H1 (cell line): ENCODE measurements around the gene CARD11. TPM values are rescaled to one million over a fixed set of nuclear protein-coding genes. Genes with fewer than 3 reads are reported as not detected.

Source experiments
- CTCF ChIA-PET: fragments of 300-600 bp; sonication (Branson Sonifier 250); formaldehyde crosslinking; loops from one replicate; lab custom pipeline; 2021; ENCODE audit not compliant: partially characterized antibody; lab: Charles Lee
- POLR2A ChIA-PET: fragments of 300-600 bp; sonication (Branson Sonifier 250); formaldehyde crosslinking; loops from one replicate; lab custom pipeline; 2021; ENCODE audit warnings: inconsistent platforms; ENCODE audit not compliant: partially characterized antibody; lab: Charles Lee
- DNase-seq, 2 experiments: peaks; one replicate each; pipeline versions ENCODE4 v3.0.0 to v3.0.0-alpha.2; 2010 to 2022; ENCODE audit warnings: low spot score in 2 of 2, low read depth in 1 of 2, mixed read lengths in 1 of 2
- FAIRE-seq: peaks from 2 replicates; lab custom pipeline; 2011; peaks lifted over from hg19 to GRCh38; lab: Jason Lieb, UNC
- H2AFZ ChIP-seq: 2 replicates; pipeline ENCODE4 v1.8.1; 2012; ENCODE audit warnings: low read length, inconsistent platforms
- H2AK5ac ChIP-seq: 2 replicates; pipeline ENCODE4 v1.6.1; 2013; ENCODE audit warnings: low read depth, low read length
- H2BK120ac ChIP-seq: replicated peaks from 2 replicates; pipeline ENCODE3; 2013; ENCODE audit warnings: low read depth, low read length, inconsistent platforms
- H2BK12ac ChIP-seq: 2 replicates; pipeline ENCODE4 v1.6.1; 2013; ENCODE audit warnings: low read depth, low read length
- H2BK15ac ChIP-seq: 2 replicates; pipeline ENCODE4 v1.6.1; 2013; ENCODE audit warnings: low read length
- H2BK20ac ChIP-seq: 2 replicates; pipeline ENCODE4 v1.6.1; 2013; ENCODE audit warnings: low read length
- H2BK5ac ChIP-seq: 2 replicates; pipeline ENCODE4 v1.6.1; 2013; ENCODE audit warnings: low read depth, low read length
- H3K14ac ChIP-seq: 2 replicates; pipeline ENCODE4 v1.6.1; 2013; ENCODE audit warnings: inconsistent platforms; ENCODE audit not compliant: insufficient read length
- H3K18ac ChIP-seq: 2 replicates; pipeline ENCODE4 v1.6.1; 2013; ENCODE audit warnings: low read length; ENCODE audit errors: extremely low read depth
- H3K23ac ChIP-seq: 2 replicates; pipeline ENCODE4 v1.6.1; 2013; ENCODE audit warnings: inconsistent platforms; ENCODE audit not compliant: insufficient read length
- H3K23me2 ChIP-seq: 2 replicates; pipeline ENCODE4 v1.6.1; 2013; ENCODE audit warnings: low read depth, low read length
- H3K27ac ChIP-seq: 2 replicates; pipeline ENCODE4 v1.6.1; 2011; ENCODE audit warnings: low read depth, low read length, inconsistent platforms
- H3K27me3 ChIP-seq, 4 experiments: replicated peaks in 1 of 4; 1 replicate in 1 of 4; 2 replicates in 3 of 4; pipeline versions ENCODE4 v1.6.1 to v1.8.1; 2011 to 2013; ENCODE audit warnings: low read length in 3 of 4, mild to moderate bottlenecking in 3 of 4, inconsistent platforms in 2 of 4, mixed read lengths in 2 of 4, moderate library complexity in 1 of 4; ENCODE audit not compliant: control insufficient read depth in 3 of 4, insufficient read depth in 3 of 4; ENCODE audit errors: extremely low read depth in 1 of 4
- H3K36me3 ChIP-seq, 4 experiments: 2 replicates each; pipeline versions ENCODE4 v1.6.1 to v1.8.1; 2011 to 2013; ENCODE audit warnings: mild to moderate bottlenecking in 4 of 4, low read length in 3 of 4, moderate library complexity in 2 of 4, control low read depth in 1 of 4, inconsistent platforms in 1 of 4; ENCODE audit not compliant: insufficient read depth in 4 of 4, control insufficient read depth in 2 of 4
- H3K4ac ChIP-seq: replicated peaks from 2 replicates; pipeline ENCODE3; 2013; ENCODE audit warnings: low read length, low read depth, mixed read lengths, inconsistent platforms; ENCODE audit not compliant: insufficient read length
- H3K4me1 ChIP-seq, 4 experiments: replicated peaks in 1 of 4; 1 replicate in 1 of 4; 2 replicates in 3 of 4; pipeline versions ENCODE4 v1.6.1 to v1.8.1; 2011 to 2013; ENCODE audit warnings: low read length in 3 of 4, inconsistent platforms in 2 of 4, mixed read lengths in 1 of 4; ENCODE audit not compliant: insufficient read depth in 4 of 4, control insufficient read depth in 3 of 4
- H3K4me2 ChIP-seq, 2 experiments: 2 replicates each; pipeline versions ENCODE4 v1.6.1 to v1.8.1; 2011 to 2013; ENCODE audit warnings: low read depth in 2 of 2, low read length in 2 of 2, control low read depth in 1 of 2, inconsistent platforms in 1 of 2, mild to moderate bottlenecking in 1 of 2; ENCODE audit not compliant: insufficient read depth in 1 of 2
- H3K4me3 ChIP-seq, 4 experiments: fragments of 200-600, 300-600 bp in 1 of 4; sonication (generic), shearing (Covaris generic), sonication (Bioruptor Twin) in 1 of 4; 2 replicates each; pipeline versions ENCODE4 v1.5.1 to v1.8.1; 2011 to 2016; ENCODE audit warnings: low read length in 4 of 4, low read depth in 3 of 4, control low read depth in 2 of 4, inconsistent platforms in 2 of 4, mild to moderate bottlenecking in 2 of 4, mixed read lengths in 1 of 4, moderate library complexity in 1 of 4; ENCODE audit not compliant: insufficient read depth in 2 of 4; ENCODE audit errors: extremely low read depth in 1 of 4
- H3K56ac ChIP-seq: replicated peaks from 2 replicates; pipeline ENCODE3; 2013; ENCODE audit warnings: low read depth, mild to moderate bottlenecking, mixed read lengths, low read length, inconsistent platforms; ENCODE audit not compliant: insufficient read length
- H3K79me1 ChIP-seq: 2 replicates; pipeline ENCODE4 v1.6.1; 2013; ENCODE audit warnings: low read depth, low read length, control low read depth
- H3K79me2 ChIP-seq, 2 experiments: 2 replicates each; pipeline versions ENCODE4 v1.6.1 to v1.8.1; 2012 to 2013; ENCODE audit warnings: low read length in 2 of 2, mild to moderate bottlenecking in 2 of 2, inconsistent platforms in 1 of 2; ENCODE audit not compliant: insufficient read depth in 2 of 2, control insufficient read depth in 1 of 2
- H3K9ac ChIP-seq, 4 experiments: replicated peaks in 1 of 4; 1 replicate in 1 of 4; 2 replicates in 3 of 4; pipeline versions ENCODE4 v1.6.1 to v1.8.1; 2011 to 2013; ENCODE audit warnings: low read depth in 3 of 4, low read length in 3 of 4, control low read depth in 2 of 4, mild to moderate bottlenecking in 2 of 4, moderate library complexity in 2 of 4, inconsistent platforms in 1 of 4; ENCODE audit errors: extremely low read depth in 1 of 4
- H3K9me3 ChIP-seq, 2 experiments: 2 replicates each; pipeline versions ENCODE4 v1.6.1 to v1.8.1; 2012 to 2013; ENCODE audit warnings: mild to moderate bottlenecking in 2 of 2, moderate library complexity in 2 of 2, control low read depth in 1 of 2, inconsistent platforms in 1 of 2, low read depth in 1 of 2, low read length in 1 of 2, mixed read lengths in 1 of 2; ENCODE audit not compliant: insufficient read depth in 2 of 2
- H4K20me1 ChIP-seq, 2 experiments: replicated peaks in 1 of 2; 2 replicates each; pipeline versions ENCODE3 to v1.8.1; 2011 to 2013; ENCODE audit warnings: inconsistent platforms in 2 of 2, low read length in 2 of 2, mild to moderate bottlenecking in 1 of 2; ENCODE audit not compliant: insufficient read depth in 2 of 2, control insufficient read depth in 1 of 2
- H4K5ac ChIP-seq: 2 replicates; pipeline ENCODE4 v1.6.1; 2013; ENCODE audit warnings: low read length, low read depth, mixed read lengths, inconsistent platforms; ENCODE audit not compliant: insufficient read length
- H4K8ac ChIP-seq: 2 replicates; pipeline ENCODE4 v1.8.0; 2013; ENCODE audit warnings: mild to moderate bottlenecking, moderate library complexity, low read length, inconsistent platforms; ENCODE audit not compliant: insufficient read depth; ENCODE audit errors: extremely low read depth
- H4K91ac ChIP-seq: replicated peaks from 2 replicates; pipeline ENCODE3; 2013; ENCODE audit warnings: low read length, mixed read lengths, inconsistent platforms; ENCODE audit not compliant: insufficient read length
- ATF3 ChIP-seq: IDR thresholded peaks from 2 replicates; pipeline ENCODE4 v1.6.1; 2011; ENCODE audit warnings: low read depth, mild to moderate bottlenecking, low read length; ENCODE audit not compliant: insufficient read depth
- BCL11A ChIP-seq, 2 experiments: IDR thresholded peaks; one replicate each; pipeline ENCODE4 v1.6.1; 2011; ENCODE audit warnings: low read depth in 2 of 2, low read length in 2 of 2, mild to moderate bottlenecking in 2 of 2
- GABPA ChIP-seq: IDR thresholded peaks from 2 replicates; pipeline ENCODE4 v1.6.1; 2011; ENCODE audit warnings: mild to moderate bottlenecking, low read length, moderate library complexity, borderline replicate concordance; ENCODE audit not compliant: insufficient read depth
- NANOG ChIP-seq: IDR thresholded peaks from 2 replicates; pipeline ENCODE4 v1.6.1; 2011; ENCODE audit warnings: low read length, low read depth, mild to moderate bottlenecking, inconsistent platforms; ENCODE audit not compliant: insufficient read depth, poor library complexity, severe bottlenecking
- SIX5 ChIP-seq: IDR thresholded peaks from 2 replicates; pipeline ENCODE4 v1.6.1; 2011; ENCODE audit warnings: mild to moderate bottlenecking, low read depth, low read length
- SRF ChIP-seq: IDR thresholded peaks from 2 replicates; pipeline ENCODE4 v1.6.1; 2011; ENCODE audit warnings: mild to moderate bottlenecking, low read depth, low read length, moderate library complexity
- USF2 ChIP-seq: IDR thresholded peaks from 2 replicates; pipeline ENCODE4 v1.6.1; 2011; ENCODE audit warnings: low read length, improper control_type of control experiment
- WGBS, 2 experiments: shearing (Covaris generic) in 1 of 2; methylation state at CpG; one replicate each; pipeline versions ENCODE4 v1.1.6 to v1.1.7; 2013 to 2015; ENCODE audit warnings: low lambda C conversion rate in 2 of 2, mixed read lengths in 2 of 2, inconsistent platforms in 1 of 2, low coverage in 1 of 2, missing lambda C conversion rate in 1 of 2; ENCODE audit not compliant: insufficient replicate concordance in 2 of 2, insufficient coverage in 1 of 2, insufficient read length in 1 of 2; ENCODE audit errors: extremely low coverage in 1 of 2, missing lambda C conversion rate in 1 of 2; 5-methylcytosine and 5-hydroxymethylcytosine counted together
- polyA plus RNA-seq, 7 experiments: library from polyadenylated mRNA; depleted of rRNA in 3 of 7; stranded (reverse) in 5 of 7; unstranded in 2 of 7; fragments of >200 nt in 5 of 7; fragments of 200-250 nt in 2 of 7; gene quantifications; 1 replicate in 5 of 7; 2 replicates in 1 of 7; 4 replicates in 1 of 7; pipeline versions ENCODE4 v1.2.1 to v1.2.3, GENCODE V29; 2011 to 2013; ENCODE audit warnings: missing spikeins in 2 of 7, mixed read lengths in 2 of 7
- total RNA-seq: library from RNA; stranded (reverse); fragmentation: NEBNext Ultra II Directional; extraction: Animal tissue kit (Norgen Biotek cat#: 25700); gene quantifications from 2 replicates; pipeline ENCODE4 v1.2.1, GENCODE V29; 2021

Gene CARD11
- total and polyA plus RNA-seq, 2 of the 8 experiments (the other 6 are each of a cell fraction or from before 2014, with no cell fraction given) = 12.6 to 29.8 TPM

DNA sequence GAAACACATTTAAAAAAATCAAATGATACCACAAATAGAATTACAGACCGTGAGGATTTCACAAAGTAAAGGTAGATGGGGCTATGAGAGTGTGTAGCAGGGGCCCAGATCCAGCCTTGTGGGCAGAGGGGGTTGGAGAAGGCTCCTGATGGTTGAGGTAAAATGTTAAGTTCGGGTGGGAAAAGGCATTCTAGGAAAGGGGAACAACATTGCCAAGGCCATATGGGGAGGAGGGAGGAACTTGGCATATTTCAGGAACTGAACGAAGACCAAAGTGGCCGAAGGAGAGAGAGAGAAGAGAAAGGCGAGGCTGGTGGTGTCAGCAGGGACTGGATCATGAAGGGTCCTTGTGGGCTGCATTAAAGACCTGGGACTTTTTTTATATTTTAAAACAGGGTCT lies 98.9 kb downstream of the CARD11 start:
- FAIRE-seq = no peak
- TF ChIP-seq SRF (no peak), ATF3 (no peak), NANOG (no peak), SIX5 (no peak), GABPA (no peak), BCL11A (IDR thresholded peaks at IDR 0.05; ENCODE audit: low read depth in 2 of 2, low read length in 2 of 2) (no peak), USF2 (no peak)
- peaks cover 0 to 12% of the 10 kb centered on the region in 2 experiments; a peak in 2 of 4 replicates for H3K9me3 ChIP-seq
- H3K4me3 ChIP-seq = no peak overlapping the region
- no peak overlapping the region for H3K4ac ChIP-seq
- no peaks in the 10 kb centered on the region for H3K79me2 ChIP-seq
- WGBS, 2 experiments = 91% methylated on average over 5 of the region's 5 CpGs; no CpG with 5 or more reads in 1 of the 2 experiments
- no peak overlapping the region for H4K8ac ChIP-seq
- H3K18ac ChIP-seq = no peak overlapping the region
- POLR2A ChIA-PET = no interaction called here
- H3K4me2 ChIP-seq = no peak overlapping the region
- H4K5ac ChIP-seq = no peak overlapping the region
- CTCF ChIA-PET = interaction anchor here (0.6 to 2.2 kb wide), 3 partner anchors 9 to 23 kb away, joined by 3 to 14 read pairs (median 3); no protein-coding TSS in a partner anchor
- no peak overlapping the region for H2BK120ac ChIP-seq
- no peak overlapping the region for H2BK12ac ChIP-seq
- no peaks in the 10 kb centered on the region for H3K4me1 ChIP-seq
- H3K56ac ChIP-seq = no peak overlapping the region
- H3K9ac ChIP-seq = no peak overlapping the region
- H3K23me2 ChIP-seq = peaks cover 2% of the 10 kb centered on the region; the same call in 1 of the 2 replicates
- H2AK5ac ChIP-seq = no peak overlapping the region
- no peak overlapping the region for H4K91ac ChIP-seq
- no peak overlapping the region for H3K23ac ChIP-seq
- H3K27me3 ChIP-seq = peaks cover 0 to 2% (median 0%) of the 10 kb centered on the region in 4 experiments; a peak in 1 of 7 replicates
- DNase-seq = no peak
- no peak overlapping the region for H2BK5ac ChIP-seq
- H4K20me1 ChIP-seq = no peaks in the 10 kb centered on the region
- no peak overlapping the region for H2BK20ac ChIP-seq
- H3K79me1 ChIP-seq = no peaks in the 10 kb centered on the region
- H3K14ac ChIP-seq = no peak overlapping the region
- no peak overlapping the region for H2AFZ ChIP-seq
- no peak overlapping the region for H3K27ac ChIP-seq
- no peak overlapping the region for H2BK15ac ChIP-seq
- H3K36me3 ChIP-seq = no peaks in the 10 kb centered on the region; a peak in 2 of 8 replicates
